Nucleus accumbens (tissue), 56 donors: Measurements from ENCODE around the gene VAV2.

Experiments used
- DNase-seq, 56 donors: peaks; one replicate each; lab custom pipeline; 2025; lab: John Stamatoyannopoulos, UW

The VAV2 gene

DNA sequence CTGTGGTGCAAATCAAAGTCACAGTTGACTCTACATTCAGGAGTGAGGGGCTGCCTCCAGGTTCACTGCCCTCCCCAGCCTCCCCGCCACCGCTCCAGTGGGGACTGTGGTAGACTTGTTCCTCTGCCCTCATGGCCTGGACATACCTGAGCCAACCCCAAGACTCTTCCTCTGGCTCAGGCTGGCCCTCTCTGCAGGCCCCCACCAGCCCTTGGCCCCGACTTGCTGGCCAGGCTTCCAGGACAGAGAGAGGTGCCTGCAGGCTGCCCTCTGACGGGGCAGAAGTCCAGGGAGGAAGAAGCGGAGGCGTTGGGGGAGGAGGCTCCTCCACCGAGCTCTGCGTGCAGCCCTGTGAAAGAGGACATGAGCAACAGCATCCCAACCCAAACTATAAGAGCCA is 251.2 kb downstream of the VAV2 start:
- DNase-seq: no peak

DNA sequence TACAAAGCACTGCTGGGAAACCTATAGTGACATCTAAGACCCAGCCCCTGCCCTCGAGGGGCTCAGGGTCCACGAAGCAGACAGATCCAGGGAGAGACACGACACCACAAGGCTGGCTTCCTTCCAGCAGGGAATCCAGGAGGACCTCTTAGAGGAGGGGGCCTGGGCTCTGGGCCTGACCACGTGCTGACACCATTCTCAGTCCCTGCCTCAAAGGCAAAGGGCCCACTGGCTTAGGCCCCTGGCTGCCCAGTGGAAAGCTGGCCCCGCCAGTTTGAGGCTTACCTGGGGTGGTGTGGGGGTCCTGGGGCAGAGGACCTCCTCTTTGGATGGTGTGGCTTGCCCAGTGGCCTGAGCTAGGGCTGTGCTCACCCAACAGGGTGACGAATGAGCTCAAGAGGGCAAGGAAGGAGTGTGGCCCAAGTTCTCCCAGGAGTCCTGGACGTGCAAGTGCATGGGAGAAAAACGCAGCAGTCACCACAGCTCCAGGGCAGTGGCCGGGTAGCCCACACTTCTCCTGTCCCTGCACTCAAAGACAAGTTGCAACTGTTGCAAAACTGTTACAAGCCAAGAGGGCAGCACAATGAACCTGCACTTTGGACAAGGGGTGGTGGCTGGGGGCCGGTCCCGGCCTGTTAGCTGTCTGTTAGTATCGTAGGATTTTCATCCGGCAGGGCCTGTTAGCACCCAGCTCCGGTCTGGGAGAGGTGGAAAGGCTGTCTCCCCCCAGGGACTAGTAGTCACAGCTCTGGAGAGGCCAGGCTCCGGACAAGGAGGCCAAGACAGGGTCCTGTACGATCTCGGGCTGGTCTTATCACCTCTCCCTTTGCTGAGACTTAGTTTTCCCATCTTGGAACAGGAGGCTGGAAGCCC is 252.5 kb downstream of the VAV2 start:
- DNase-seq: no peak

DNA sequence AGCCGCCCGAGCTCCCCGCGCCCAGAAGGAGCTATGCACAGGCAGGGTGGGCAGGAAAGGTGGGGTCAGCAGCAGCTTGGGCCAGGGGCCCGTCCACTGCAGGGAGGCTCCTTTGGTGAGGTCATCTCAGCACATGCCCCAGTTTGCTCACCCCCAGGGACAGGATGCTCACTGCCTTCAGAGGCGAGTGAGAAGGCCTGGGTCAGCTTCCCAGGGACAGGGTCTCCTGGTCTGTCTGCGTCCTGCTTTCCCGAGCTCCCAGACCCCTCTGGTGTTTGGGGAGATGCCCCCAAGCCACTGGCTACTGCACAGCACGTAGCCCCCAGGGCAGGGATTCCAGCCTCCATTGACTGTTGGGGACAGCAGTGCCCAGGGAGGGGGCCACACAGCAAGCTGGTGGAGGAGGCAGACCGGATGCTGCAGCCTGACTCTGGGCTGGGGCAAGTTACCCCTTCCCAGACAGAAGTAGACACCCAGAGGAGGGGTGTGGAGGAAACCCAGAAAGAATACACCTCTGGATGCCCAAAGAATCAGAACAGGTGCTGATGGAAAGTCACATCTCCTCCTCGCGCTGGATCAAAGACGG is 253.4 kb downstream of the VAV2 start:
- no peak for DNase-seq

DNA sequence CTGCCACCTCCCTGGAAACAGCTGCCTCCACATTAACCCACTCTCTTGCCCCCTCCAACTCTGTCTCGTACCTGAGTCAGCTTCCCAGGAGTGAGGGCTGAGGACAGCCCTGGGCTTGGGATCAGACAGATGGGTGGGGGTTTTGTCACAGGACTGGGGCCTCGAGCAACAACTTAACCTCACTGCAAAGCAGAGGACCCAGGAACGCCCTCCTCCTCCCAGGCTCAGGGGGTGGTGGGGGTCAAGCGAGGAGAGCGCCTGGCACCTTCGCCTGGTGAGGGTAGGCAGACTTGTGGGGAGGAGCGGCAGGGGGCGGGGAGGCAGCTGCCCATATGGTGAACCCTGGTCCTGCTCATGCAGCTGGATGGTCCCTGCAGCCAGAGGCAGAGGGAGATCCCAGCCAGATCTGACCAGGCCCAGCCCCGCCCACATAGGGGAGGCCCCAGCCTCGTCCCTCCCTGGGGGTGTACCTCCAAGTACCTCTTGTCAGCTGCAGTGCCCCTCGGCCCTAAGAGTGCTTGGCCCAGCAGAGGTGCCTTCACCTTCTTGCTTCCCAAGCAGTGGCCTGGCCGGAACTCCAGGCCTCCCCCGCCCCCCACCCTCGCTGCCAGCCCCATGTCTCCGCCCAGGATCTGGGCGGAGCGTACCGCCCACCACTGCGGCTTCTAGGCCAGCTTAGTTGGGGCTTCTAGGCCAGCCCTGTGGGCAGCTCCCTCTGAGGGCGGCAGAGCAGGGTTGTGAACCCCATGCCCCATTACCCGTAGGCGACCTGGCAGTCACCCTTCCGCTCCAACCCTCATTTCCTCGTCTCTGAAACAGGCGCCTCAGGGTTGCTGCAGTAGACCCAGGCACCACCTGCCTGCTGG is 254.1 kb downstream of the VAV2 start, which contains the start of gene SARDH:
SARDH (minus strand) TSS at position 579 of the 866 bp plus-strand sequence. CDS start 4,179 bp downstream, outside the sequence.
- DNase-seq: peak in 2 of 56 donors; percentile 7 to 14

DNA sequence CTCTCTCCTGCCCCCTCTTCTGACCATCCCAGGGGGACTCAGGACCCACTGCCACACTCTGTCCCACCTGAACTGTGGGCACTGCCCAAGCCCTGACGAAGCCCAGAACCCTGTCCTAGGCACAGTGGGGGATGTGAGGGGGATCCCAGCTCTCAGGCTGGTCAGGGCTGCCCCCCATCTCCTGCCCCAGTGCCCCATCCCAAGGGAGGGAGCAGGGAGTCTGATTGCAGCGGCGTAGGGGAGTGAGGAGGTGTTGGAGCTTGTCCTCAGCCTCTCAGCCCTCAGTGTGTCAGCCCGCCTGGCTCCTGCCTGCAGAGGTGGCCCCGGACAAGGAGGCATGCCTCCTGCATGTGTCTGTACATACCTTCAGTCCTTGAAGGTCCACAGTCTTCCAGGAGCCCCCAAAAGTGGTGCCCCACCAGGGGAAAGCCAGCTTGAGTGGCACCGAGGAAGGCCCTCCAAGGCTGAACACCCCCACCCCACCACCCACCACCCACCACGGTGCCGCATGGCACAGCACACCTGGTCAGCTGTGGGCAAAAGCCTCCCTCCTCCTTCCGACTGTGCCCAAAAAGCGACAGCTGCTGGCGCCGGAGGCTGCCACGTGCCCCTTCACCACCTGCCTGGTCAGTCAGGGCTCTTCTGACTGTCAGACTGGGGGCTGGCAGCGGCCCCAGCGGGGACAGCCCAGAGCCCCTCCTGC is 254.9 kb downstream of the VAV2 start:
- DNase-seq: no peak

DNA sequence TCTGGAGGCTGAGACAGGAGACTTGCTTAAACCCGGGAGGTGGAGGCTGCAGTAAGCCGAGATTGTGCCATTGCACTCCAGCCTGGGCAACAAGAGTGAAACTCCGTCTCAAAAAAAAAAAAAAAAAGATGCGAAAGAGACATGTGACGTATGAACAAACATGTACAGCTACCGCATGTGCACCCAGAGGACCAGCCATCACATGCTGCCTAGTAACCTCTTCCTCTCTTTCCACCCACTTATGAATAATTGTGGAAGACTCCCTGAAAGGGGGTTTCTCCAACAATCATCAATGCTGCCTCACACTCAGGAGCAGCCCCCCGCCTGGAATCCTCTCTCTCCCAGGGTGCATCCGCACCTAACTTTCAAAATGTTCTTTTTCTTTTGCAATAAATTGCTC is 256.2 kb downstream of the VAV2 start:
- no peak for DNase-seq

DNA sequence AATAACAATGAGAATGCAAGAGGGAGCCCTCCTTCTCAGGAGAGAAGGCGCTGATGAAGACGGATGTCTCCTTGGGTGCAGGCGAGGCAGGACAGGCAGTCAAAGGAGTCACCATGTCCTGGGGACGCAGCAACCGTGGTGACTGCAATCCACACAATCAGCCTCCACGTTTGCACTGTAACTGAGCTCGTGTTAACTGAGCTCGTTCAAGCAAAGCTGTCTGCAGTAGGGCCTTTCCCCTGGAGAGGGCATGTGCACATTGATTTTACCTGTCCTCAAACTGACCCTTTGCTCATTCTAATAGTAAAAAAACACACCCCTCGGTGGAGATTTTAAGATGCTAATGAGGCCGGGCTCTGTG is 256.7 kb downstream of the VAV2 start:
- DNase-seq: no peak

DNA sequence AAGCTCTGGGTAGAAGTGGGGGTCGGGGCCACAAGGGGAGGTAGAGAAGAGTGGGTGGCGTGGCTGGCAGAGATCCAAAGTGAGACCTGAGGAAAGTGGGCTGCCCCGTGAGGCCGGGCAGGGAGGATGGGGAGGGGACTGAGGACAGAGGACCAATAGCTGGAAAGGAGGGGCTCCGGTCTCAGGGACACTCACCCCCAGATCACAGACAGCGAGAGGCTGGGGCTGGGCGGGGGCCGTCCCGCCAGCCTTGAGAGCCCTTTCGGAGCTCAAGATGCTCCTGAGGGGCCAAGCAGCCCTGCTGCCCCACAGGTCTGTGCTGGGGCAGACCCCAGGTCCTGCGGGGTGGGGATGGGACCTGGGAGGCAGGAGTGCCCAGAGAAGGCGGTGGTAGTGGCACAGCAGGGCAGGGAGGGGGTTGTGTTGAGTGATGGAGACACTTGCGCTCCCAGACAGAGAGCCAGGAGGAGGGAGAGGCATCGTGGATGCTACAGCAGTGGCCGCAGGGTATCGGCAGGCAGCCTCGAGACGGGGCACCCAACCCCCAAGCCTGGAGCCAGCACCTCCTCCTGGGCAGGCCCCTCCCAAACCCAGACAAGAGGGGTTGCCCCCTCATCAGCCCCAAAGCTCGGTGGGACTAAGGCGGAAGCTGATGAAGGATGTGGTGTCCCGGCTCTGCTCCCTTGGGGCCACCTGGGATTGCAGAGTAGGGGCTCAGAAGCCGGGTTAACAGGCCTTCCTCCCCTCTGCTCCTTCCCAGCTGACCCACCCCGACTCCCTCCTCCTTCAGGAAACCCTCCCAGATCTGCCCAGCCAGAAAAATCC is 257.3 kb downstream of the VAV2 start:
- DNase-seq: no peak

DNA sequence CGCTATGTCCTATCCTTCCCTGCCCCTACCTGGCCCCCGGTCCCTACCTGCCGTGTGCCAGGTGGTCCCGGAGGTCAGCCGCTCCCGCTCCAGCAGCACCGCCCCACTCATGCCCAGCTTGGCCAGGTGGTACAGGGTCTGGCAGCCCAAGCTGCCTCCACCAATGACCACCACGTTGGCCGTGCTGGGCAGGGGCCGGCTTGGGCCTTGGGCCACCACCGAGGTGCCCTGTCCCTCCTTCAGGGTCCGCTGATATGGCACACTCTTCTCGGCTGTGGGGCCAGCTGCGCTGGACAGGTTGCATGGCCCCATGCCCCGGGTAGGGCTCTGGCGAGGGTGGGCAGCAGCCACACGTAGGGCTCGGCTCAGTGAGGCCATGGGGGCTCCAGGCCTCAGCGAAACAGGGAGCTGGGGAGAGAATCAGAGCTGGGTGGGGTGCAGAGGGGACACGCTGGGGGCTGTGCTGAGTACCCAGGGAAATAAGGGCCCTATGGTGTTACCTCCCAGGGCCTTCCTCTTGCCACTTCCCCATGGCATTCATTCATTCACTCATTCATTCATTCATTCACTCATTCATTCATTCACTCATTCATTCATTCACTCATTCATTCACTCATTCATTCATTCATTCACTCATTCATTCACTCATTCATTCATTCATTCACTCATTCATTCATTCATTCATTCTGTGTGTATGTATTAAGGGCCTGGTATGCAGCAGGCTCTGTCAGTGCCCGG is 258.2 kb downstream of the VAV2 start:
- no peak for DNase-seq

DNA sequence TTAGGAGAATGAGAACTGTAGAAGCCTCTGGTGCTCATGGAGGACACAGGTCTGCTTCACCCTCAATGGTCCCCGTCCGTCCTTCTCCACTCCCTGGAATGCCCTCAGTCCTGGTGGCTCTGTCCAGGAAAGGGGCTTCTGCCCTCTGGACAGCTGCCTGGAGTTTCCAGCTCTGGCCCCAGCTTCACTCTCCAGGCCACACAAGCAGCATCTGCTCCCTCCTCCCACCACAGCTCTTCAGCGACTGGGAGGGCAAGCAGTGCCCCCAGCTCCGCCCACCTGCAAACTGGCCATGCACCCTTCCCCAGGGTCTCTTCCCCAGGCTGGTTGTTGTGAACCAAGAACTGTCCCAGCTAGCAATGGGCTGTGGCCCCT is 258.7 kb downstream of the VAV2 start:
- DNase-seq: no peak

DNA sequence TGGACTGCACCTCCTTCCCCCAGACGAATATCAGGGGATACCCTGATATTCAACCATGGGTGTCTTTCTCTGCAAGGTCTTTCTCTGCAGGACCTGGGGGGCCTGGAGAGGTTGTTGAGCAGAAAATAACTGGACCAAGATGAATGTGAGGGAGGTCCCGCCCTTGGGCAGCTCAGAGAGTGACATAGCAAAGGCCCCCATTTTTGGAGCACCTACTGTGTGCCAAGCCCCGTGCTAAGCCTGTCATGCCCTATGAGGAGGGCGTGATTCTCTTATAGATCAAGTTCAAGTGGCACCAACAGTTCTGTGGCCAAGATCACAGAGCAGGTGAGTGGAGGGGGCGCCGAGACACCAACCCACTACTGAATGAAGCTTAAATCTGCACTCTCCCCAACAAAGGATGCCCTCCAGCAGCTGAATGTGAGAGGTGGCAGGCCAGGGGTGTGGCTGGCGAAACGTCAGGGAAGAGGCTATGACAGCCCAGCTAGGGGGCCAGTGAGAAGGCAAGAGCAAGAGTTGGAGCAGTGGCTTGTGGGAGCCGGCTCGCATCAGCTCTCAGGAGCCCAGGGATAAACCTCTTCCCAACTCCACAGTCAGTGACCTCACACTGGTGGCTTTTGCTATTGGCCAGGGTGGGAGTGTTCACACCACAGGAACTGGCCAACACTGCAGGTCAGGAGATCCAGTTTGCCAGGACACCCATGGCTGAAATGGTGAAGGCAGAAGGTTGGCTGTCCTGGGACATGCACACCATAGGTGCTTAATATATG is 259.3 kb downstream of the VAV2 start:
- DNase-seq: no peak

DNA sequence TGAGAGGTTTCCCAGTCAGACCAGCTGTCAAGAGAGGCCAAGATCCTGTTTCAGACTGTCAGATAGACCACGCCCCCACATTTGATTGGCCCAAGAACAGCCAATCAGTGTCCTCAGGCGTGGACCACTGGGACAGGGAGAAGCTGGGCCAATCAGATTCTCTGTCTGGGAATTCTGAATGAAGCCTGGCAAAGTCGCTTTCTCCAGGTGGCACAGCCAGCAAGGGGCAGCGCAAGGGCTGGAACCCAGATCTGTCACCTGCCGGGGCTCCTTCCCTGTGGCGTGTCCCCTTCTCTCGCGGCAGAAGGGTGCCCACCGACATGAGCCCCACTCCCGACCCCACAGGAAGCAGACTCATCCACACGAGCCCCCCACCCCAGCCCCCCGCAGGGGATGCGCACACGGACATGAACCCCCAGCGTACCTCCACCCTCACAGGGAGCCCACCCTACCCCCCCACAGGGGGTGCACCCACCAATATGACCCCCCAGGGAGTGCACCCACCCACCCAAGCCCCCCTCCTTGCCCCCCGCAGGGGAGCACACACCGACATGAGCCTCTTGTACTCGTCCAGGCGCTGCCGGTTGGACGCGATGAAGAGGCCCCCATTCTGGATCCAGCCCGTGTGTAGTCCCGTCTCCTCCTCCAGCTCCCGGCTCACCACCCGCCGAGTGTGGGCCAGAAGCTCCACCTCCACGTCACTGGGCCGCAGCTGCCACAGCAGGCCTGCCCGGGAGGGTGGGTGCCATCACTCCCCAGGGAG is 260.1 kb downstream of the VAV2 start:
- DNase-seq: peak in 8 of 56 donors; percentile 12 to 39 (median 20)

DNA sequence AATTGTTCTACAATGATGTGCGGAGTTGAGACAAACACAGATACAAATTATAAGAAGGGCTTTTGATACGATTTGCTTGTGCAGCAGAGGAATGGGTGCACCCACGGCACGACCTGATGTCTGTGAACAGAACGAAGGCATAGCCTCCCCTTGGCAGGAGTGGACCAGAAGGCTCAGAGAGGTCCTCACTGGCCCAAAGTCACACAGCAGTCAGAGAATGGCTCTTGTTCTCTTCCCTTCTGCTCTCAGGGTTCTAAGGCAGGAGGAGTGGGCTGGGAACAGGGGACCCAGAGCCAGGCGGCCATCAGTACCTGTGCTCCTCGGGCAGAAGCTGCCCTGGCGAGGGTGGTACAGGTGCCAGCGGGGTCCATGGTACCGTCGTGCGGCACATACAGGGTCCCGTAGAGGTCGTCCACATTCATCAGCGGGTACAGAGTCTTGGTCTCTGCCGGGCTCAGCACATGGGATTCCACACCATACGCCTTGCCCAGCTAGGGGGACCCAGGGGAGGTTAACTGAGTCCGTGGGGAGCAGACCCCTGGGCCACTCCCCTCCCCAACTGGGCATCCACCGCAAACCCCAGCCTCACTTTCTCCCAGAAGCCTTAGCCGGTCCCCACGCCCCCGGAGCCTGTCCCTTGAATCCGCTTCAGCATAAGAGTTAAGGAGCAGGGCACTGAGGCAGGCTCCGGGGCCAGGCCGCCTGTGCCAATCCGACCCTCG is 261.0 kb downstream of the VAV2 start:
- DNase-seq: no peak

DNA sequence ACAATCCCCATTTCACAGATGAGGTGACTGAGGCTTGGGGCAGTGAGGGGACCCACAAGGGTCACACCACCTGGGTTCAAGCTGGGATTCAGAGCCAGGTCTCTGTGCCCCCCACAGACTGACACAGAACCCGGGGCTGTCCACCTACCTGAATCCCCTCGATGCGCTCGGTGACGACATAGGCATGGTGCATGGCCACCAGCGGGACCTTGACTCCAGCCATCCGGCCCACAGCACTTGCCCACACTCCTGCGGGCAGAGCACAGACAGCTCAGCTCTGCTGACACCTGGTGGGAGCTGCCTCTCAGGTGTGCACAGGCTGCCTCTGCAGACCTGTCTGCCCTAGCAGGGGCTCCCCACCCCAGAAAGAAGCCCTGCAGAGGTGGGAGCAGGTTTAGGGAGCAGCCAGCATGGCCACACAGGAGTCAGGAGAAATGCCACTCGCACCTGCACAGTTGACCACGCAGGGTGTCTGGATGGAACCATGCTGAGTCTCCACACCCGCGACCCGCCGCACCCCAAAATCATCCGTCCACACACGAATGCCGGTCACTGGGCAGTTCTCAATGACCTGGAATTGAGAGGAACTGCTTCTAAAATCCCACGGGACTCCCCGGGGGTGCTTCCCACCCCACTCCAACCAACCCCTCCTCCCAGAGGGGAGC is 262.4 kb downstream of the VAV2 start:
- DNase-seq: no peak

DNA sequence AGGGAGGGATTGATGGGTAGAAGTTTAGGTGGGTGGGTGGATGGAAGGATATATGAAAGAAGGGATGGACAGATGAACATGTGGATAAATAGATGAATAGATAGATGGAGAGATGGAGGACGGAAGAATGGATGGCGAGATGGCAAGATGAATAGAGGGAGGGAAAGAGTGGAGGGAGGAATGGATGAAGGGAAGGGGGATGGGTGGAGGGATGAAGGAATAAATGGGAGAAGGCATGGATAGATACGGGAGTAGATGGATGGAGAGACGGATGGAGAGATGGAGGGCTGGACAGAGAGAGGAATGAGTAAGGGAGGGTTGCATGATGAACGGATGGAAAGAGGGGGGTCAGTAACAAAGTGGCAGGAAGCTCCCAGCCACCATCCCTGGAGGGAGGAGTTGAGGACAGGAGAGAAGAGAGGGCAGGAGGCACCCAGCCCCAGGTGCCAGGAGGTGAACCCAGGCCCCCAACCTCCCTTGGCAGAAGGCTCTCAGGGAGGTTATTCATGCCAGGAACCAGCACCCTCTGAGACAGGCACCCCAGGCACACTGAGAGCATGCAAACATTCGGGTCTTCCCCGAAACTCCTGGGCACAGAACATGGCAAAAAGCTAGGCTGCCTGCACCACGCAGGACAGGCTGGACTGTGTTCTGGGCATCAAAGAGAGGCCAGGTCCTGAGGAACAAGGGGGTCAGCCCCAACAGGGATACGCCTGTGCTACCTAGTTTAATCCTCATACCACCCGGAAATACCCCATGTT is 263.1 kb downstream of the VAV2 start:
- DNase-seq: no peak
